DMS53 (cell line): ENCODE data around the gene TET3.

Experiments used
- DNase-seq: peaks from one replicate; lab custom pipeline; 2025; lab: John Stamatoyannopoulos, UW

Gene TET3

DNA sequence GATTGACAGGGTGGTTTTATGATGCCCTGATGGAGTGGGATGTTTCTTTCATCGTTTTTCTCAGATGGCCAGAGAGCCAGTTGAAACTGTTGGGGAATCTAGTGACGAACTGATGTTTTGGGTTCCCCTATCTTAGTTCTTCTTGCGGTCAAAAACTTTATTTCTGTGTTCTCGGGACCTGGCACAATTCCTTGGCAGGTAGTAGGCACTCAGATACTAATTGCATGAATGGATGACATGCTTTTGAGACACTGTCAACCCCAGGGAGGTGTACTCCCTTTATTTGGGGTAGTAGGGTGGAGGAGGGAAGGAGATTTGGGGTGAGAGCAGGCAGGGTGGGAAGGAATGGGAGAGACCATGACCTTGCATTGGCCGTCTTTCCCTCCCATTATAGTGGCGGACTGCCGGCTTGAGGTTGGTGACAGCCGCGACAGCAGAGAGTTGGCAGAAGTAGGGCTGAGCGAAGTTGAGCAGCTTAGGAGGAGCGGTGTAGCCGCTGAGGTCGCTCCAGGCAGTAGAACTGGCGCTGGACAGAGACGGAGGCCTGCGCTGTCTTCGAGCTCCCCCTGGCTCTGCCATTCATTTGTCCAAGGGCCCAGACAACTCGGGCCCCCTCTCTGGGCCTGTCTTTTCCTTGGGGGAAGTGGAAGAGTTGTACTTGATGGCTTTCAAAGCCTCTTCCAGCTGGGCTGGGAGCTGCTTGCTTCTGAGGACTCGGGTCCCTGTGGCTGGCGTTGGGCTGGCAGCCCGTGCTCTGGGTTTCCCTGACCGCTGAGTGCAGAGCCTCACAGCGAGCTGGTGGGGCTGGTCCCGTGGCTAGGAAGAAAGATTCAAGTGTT lies 2.6 kb downstream of the TET3 start:
- no peak for DNase-seq

DNA sequence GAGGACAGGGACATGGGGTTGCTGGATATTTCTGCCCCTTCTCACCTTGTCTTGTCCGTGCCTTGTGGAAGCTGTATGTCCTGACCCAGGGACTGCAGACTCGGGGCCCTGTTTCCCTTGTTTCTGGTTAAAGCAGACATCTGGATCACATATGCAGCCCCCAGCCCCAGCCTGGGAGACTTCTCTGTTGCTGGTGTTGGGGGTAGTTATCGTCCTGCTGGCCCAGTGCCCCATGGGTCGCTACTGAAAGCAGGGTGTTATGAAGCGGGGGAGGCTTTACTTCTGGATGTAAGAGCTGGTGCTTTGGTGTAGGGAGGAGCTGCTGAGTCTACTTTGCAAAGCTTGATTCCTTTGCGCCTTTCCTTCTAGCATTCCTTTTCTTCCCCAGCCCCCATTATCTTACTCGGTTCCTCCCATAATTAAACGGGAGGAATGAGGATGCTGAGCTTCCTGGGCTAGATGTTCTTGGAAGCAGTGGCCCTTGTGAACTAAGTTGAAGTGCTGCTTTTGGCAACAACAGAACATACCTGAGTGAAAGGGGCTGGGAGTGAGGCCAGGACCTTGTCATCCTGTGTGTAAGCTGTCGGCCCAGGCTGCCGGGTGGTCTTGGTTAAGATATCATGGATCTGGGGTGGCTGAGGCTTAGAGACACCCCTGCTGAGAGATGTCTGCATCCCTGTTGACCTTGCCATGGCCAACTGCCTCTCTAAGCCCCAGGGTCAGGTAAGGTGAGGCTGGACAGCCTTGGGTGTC lies 3.4 kb downstream of the TET3 start:
- DNase-seq: no peak

DNA sequence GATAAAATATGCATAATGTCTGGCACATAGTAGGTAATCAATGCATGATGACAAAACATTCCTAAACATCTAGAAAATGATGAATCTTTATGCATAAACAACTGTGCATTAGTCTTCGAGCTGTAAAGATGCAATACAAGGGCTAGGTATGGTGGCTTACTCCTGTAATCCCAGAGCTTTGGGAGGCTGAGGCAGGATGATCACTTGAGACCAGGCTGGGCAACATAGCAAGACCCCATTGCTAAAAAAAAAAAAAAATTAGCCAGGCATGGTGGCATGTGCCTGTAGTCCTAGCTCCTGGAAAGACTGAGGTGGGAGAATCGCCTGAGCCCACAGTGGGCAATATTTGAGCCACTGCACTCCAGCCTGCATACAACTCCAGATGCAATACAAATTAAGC lies 5.3 kb downstream of the TET3 start:
- DNase-seq: no peak

DNA sequence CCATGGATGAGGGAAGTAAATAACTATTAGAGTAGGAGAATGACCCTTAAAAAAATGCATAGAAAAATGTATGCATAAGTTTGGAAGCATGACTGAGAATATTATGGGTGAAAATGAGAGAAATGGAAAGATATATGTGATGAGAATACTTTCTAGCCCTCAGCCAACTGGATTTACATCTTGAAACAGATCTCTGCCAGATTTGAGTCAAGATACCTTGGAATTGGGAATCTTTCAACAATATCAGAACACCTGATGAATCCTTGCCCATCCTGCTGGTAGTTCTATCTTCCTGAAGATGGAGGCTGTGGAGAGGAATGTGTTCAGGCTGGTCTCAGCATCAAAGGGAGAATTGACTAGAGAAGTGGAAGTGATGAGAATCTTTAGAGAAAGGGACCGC lies 5.8 kb downstream of the TET3 start:
- no peak for DNase-seq

DNA sequence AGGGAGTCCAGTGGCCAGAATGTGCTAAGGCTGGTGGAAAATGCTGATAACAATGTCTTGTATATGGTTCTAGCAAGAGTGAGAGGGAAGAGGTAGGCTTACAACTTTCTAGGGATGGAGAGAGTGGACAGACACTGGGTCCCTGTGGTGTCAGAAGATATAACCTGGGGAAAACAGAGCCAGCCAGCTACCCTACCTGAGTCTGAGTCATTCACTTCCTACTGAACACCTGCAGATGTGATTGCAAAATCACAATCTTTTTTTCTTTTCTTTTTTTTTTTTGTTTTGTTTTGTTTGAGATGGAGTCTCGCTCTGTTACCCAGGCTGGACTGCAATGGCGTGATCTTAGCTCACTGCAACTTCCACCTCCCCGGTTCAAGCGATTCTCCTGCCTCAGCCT lies 7.3 kb downstream of the TET3 start:
- DNase-seq: peak; percentile 46

DNA sequence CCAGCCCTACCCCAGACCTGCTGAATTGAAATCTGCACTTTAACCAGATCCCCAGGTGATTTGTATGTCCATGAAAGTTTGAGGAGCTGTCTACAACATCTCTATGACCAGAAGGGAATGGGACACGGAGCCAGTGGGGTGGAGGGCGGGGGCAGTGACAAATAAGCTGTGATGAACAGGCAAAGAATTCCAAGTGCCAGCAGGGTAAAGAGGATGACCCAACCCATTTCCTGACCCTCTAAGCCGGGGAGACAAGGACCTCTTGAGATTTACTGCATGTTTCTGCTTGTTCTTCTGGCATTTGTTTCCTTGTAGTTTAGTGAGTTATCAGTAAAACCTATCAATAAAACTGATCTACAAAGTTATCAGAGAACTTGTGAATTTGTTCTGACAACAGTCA lies 8.7 kb downstream of the TET3 start:
- peak; percentile 25 for DNase-seq

DNA sequence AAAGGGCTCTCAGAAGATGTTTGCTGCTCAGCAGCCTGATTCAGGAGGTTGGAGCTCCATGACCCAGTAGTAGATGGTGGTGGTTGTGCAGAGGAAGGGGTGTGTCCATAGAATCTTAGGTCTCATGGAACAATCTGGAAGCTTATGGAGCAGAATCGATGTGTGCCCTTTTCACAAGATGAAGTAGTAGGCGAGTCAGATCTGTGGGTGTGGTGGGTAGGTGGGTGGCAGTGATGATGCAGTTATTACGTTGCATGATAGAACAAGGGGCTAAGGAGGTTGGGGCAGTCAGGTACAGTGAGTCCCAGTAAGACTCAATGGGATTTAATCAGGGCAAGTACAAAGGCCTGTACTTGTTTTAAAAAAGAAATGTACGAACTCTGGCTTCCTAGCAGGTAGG lies 9.1 kb downstream of the TET3 start:
- no peak for DNase-seq

DNA sequence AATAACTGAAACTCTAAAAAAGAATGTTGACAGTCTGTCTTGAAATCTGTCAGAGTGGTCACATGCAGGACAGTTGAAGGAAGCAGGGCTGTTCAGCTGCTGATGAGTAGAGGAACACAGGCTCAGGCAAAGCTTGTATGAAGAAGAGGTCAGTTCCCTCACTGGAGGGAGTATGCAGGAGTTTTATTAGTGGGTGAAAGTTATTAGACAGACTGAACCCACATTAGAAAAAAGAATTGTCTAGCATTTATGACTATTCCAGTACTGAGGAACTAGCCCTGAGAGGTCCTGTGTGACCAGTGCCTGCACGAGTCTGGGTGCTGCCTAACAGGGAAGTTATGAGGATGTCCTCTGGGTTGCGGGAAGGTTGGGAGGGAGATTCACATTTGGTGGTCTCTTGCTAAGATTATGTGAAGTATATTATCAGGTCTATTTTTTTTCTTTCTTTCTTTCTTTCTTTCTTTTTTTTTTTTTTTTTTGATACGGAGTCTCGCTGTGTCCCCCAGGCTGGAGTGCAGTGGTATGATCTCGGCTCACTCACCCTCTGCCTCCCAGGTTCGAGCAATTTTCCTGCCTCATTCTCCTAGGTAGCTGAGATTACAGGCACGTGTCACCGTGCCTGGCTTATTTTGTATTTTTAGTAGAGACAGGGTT lies 9.6 kb downstream of the TET3 start:
- DNase-seq: no peak

DNA sequence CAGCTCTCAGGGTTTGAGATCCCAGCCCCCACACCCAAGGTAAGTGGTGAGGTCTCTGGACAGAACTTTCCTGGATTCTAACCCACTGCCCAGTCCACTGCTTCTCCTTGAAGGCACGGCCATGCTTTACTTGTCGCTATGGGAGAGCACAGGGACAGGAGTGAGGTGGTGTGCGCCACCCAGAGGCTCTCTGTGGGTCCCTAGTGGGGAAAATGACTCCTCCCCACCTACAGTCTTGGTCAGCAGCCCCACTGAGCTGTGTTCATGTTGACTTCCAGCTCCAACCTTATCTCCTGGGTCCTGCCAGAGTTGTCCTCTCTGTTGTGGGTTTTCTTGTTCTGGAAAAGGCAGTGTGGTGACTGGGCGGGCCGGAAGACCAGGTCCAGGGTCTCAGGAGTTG lies 11.1 kb downstream of the TET3 start:
- DNase-seq: no peak

DNA sequence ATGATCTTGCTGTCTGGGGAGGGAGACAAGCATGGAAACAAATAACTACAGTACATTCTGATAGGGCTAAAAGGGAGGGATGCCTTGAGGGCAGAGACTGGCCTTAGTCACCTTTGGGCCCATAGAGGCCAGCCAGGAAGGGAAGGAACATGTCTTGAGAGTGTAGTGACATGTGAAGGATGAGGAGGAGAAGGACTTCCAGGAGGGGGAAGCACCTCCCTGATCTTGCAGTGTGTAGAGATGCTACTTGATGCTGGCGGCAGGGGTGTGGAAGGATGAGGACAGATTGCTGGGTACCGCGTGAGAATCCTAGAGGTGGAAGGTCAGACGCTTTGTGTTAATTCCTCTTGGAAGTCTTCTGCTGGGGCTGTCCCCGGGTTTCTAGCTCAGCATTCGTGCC lies 13.1 kb downstream of the TET3 start:
- no peak for DNase-seq

DNA sequence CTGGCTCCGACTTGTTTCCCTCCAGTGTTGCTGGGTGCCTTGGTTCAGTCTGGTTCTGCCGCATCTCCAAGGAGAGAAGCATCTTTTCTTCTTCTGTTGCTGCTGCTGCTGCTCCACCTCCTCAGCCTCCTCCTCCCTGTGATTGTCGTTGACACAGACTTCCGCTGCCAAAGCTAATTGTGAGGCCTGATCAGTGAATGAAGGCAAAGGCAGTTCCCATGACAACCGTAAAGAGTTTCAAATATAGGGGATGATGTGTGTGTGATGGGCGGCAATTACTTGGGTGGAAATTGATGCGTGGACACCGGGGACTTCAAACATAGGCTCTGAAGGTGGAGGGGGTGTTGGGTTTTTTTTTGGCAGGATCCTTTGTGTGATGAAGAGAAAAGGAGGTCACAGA lies 13.7 kb downstream of the TET3 start:
- no peak for DNase-seq

DNA sequence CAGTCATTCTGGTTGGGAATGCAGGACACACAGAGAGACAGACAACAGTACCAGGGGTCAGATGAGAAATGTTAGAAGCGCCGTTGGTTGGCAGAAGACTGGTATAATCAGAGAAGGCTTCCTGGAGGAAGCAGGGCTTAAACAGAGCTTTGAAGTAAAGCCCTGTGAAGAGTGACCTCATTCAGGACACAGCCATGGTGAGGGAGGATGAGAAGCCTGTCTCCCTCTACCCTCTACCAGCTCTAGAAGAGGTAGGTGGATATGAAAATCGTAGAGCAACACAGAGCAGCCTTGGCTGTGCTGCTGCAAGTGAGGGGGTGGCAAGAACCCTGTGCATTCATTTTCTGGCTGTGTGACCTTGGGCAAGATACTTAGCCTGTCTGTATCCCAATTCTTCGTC lies 14.2 kb downstream of the TET3 start:
- peak; percentile 11 for DNase-seq

DNA sequence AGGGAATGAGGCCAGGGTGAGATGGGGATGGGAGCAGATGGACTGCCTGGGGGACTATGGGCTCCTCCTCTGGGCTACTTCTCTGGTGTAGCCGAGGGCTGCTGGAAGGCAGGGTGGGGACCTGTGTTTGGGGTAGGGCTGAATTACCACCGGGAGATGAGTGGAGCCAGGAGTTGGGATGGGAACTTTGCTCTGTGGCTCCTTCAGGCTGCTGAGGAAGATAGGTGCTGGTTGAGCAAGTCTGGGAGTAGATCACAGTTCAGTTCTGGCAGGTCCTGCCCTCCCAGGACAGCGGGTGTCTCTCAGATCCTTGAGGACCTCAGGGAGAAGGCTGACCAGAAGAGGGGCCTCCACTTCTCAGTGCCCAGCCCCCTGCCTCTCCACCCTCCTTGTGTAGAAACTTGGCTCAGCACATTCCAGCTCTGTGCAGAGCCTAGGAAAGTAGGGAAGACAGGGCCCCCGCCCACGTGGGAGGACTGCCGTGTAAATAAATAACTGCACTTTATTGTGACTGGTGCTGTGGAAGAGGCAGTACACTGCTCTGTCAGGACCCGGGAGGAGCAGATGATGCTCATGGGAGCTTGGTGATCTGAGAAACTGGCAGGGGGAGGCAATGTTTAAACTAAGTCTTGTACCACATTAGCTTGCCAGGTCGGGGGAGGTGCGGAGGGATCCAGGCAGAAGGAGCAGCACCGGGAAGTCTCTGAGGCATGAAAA lies 15.3 kb downstream of the TET3 start:
- peak; percentile 20 for DNase-seq

DNA sequence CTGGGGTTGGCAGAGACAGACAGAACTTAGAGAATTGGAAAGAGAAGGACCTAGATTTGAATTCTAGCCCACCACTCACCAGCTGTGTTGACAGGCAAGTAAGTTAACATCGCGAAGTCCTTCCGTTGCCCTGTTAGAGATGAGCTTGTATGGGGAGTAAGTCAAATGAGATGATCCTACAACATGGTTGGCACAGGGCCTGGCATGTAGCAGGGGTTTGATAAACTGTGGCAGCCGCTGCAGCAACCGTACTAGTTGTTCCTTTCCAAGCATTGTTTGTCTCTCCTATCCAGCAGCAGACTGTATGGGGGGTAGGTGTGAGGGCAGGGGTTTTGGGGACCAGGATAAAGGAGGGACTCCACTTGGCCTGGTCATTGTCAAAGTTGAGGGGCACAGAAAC lies 16.0 kb downstream of the TET3 start:
- no peak for DNase-seq

DNA sequence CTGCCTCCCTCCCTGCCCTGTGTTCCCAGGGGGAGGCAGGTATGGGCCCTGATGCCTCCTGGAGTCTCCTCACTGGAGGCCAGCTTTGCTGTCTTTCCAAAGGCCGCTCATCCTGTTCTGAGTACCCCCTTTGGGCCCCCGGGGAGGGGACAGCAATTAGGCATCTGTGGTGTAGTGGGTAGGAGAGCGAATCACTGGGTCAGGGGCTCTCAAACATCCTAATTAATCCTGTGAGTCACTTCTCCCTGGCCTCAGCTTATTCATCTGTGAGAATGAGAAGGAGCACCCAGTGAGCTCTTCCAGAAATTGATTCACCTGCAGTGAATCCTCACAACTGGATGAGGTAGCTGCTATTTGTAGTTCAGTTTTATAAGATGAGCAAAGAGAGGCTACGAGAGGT lies 16.4 kb downstream of the TET3 start:
- peak; percentile 34 for DNase-seq

DNA sequence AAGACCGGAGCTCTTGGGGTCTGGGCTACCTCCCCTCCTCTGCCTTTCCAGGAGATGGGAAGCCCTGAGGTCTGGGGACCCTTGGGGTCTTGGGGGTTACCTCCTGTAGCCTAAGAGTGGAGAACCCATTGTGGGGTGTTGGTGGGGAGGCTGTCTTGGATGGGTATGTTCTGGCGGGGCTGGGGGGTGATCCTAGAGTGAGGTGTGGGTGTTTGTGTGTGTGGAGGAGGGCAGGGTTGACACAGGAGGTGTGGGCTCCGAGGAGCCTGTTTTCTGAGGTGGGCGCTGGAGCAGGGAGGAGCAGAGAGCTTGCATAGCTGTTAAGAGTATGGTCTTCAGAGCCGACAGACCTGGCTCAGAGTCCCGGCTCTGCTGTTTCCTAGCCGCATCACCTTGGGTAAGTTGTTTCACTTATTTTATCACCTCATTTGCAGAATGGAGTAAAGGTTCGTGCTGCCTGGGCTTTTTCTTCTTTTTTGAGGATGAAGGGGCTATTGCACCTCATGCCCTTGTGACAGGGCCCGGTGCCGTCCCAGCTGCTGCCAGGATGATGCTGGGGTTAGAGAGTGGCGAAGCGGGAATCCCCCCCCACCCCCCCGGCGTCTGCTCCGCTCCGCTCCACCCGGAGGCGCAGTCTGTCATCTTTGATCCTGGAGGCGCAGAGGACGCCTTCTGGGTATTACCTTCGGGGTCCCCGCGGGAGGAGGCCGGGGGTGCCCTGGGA lies 17.2 kb downstream of the TET3 start:
- DNase-seq: no peak

DNA sequence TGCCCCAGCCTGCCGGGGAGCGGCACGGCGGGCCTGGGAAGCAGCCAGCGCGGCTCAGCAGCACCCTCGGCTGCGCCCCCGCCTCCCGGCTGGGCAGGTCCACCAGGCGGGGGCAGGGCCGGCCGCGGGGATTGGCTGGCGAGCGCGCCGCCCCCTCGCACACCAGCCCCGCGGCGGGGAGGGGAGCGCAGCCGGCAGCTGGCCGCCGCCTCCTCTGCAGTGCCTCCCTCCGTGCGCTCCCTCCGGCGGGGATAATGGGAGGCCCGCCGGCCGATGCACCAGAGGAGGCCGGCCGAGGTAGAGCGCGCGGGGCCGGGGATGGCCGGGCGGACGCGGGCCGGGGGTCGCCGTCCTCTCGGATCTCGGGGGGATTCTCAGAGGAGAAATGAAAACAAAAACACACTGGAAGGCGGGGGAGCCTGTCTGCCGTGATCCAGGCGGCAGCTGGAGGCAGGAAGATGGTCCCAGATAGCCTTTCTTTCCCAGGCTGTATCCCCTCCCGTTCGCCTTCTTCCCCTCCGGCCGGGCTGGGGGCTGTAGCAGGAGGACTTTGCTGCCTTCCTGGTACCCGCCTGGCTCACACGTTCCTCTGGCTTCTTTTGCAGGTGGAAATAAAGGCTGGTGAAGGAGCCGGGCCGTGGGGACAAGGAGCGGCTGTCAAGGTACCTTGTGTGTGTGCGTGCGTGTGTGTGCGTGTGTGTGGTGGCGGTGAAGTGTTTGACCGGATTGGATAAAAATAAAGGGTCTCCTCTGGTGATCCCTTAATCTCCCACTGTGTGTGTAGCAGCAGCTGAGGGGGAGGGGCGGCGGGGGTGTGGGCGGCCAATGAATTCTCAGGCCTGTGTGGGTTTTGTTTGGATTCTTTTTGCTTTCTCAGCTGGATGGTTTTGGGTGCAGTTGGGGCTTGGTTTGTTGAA lies 18.1 kb downstream of the TET3 start:
- peak; percentile 95 for DNase-seq

DNA sequence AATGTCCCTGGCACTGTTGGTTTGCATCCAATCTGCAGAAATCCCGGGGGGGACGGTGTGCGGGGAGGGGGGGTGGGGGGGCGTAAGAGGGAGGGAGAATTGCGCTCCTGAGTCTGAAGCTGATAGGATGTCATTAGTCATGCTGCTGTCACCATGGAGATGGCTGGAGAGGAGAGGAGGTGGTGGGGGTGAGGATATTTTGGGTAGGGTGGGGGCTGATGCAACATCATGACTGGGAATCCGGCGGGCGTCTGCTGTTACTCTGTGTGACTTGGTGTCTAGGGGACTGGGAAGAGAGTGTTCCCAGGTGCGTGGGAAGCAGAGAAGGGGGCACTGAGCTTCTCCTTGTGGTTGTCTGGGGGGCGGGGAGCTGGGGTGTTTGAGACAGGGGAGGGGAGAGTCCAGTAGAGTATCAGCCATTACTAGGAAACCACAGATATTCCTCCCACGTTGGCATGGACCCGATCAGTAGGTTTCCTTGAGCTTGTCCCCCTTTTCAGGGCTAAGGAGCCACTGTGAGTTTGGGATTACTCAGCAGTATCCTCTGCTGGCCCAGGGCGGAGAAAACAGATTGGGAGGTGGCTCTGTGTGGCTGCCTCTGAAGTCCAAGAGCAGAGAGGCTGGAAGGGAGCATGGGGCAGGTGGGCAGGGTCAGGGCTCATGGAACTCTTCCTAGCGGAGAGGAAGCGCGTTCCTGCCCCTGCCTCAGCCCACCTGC lies 18.9 kb downstream of the TET3 start:
- no peak for DNase-seq

DNA sequence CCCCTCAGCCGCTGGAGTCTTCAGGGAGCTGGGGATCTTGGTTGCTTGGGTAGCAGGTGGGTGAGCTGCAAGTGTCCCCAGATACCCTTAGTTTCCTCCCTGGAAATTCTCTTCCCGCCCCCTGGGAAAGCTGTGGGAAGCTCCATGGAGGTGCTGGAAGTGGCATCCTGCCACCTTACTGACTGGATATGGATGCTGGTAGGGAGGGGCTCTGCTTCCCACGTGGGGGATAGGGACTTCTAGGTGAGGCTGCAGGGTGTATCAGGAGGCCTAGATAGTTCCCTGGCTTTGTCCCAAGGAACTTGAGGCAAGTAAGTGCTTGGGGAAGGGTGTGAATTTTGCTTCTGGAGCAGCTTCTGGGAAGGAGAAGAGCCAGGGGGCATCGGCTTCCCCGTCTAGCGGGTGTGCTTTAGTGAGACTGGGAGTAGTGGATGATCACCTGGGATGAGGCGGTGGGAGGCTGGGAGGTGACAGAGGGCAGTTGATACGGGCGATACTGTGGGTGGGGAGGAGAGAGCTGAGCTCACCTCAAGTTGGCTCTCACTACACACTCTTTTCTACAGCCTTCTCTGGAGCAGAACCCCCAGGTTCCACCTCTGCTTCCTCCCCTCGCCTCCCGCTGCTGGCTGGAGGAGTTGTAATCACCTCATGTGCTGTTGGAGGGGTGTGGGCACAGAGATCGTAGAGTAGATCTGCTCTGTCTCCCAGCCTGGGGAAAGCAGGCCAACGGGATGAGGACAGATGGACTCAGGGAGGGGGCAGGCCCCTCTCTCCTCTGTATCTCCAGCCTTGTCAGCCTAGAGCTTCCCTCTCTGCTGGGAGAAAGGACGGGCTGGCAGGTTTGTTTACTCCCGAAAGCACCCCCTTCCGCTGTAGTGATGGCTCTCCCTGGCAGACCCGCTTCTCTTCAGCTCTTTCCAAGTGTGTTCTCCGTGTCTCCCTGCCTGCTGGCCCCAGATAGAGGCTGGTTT lies 19.8 kb downstream of the TET3 start:
- DNase-seq: no peak
